GM12872 (cell line): ENCODE results near the gene STK11.

Source experiments
- TF ChIP-seq, protein P1 (sequence below): IDR thresholded peaks from 3 replicates; pipeline ENCODE4 v1.5.1; 2011; ENCODE audit warnings: low read depth, mild to moderate bottlenecking, low read length, moderate library complexity; ENCODE audit not compliant: insufficient read depth

Gene STK11

DNA sequence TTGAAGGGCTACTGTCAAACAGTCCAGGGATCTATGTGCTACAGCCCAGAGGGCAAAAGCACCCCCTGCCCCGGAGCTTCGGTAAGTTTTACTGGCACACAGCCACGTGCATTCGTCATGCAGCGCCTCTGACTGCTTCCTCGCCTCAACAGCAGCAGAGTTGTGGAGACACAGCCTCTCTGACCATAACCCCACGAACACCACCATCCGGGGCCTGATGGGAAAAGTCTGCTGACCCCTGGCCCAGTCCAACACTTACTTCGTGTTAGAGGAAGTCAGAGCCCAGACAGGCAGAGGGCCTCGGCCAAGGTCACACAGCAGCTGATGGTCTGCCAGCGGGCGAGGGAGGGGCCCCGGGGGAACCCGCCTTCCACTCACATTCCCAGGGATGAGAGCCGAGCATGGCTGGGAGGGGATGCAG lies 27.1 kb downstream of the STK11 start:
- TF ChIP-seq, protein P1, sequence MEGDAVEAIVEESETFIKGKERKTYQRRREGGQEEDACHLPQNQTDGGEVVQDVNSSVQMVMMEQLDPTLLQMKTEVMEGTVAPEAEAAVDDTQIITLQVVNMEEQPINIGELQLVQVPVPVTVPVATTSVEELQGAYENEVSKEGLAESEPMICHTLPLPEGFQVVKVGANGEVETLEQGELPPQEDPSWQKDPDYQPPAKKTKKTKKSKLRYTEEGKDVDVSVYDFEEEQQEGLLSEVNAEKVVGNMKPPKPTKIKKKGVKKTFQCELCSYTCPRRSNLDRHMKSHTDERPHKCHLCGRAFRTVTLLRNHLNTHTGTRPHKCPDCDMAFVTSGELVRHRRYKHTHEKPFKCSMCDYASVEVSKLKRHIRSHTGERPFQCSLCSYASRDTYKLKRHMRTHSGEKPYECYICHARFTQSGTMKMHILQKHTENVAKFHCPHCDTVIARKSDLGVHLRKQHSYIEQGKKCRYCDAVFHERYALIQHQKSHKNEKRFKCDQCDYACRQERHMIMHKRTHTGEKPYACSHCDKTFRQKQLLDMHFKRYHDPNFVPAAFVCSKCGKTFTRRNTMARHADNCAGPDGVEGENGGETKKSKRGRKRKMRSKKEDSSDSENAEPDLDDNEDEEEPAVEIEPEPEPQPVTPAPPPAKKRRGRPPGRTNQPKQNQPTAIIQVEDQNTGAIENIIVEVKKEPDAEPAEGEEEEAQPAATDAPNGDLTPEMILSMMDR: no peak

DNA sequence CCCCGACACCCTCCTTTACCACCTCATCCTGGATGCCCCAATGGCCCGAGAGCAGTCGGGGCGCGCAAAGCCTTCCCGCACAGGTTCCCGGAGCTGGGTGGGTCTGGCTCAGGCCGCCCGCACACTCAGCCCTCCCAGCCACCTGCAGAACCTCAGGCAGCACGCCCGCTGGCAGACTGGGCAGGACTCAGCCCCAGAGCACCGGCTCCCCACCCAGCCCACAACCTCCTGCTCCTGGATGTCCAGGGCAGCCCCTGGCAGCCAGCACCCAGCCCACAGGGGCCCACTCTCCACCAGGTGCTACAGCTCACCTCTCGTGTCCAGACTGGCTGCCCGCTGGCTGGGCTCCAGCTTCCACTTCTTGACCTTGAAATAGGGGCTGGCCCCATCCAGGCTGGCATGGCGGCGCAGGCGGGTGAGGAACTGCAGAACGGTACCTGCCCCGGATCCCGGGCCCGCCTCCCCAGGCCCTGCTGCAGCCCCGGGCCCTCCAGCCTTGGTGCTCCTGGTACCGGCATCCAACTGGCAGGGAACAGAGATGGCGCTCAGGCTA lies 27.6 kb downstream of the STK11 start:
- TF ChIP-seq, protein P1: no peak

DNA sequence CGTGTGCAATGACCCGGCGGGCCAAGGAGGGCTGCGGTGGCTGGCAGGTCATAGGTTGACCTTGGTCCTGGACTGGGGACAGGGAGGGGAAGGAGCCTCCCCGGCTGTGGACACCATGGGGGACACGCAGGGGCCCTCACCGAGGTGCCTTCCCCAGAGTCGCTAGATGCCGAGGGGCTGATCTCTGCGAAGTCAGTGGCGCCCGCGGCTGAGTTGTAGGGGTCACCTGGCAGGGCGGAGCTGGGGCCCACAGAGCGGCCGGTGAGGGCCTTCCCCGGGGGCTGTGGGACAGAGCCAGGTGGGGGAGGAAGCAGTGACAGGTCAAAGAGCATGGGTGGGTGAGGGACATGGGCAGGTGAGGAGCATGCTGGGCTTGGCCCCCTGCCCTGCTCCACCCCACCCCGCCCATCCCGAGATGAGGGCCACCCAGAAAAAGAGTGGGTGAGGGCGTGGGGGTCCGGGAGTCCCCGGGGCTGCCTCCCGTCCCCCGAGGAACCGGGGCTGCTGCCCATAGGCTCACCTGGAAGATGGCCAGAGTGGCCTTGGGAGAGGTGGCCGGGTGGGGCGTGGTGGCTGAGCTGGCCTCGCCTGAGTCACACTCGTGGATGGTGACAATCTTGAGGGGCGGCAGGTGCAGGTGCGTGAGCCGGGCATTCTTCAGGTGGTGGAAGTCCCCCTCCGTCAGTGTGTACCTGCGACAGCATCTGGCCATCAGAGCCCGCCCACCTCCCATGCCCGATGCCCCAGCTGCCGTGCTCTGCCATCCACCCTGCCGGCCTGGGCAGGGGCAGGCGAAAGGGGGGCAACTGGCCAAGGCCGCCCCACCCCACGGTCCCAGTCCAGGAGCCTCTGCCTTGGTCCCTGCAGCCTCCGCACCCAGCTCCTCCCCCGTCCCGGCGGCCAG lies 28.7 kb downstream of the STK11 start:
- TF ChIP-seq, protein P1: no peak

DNA sequence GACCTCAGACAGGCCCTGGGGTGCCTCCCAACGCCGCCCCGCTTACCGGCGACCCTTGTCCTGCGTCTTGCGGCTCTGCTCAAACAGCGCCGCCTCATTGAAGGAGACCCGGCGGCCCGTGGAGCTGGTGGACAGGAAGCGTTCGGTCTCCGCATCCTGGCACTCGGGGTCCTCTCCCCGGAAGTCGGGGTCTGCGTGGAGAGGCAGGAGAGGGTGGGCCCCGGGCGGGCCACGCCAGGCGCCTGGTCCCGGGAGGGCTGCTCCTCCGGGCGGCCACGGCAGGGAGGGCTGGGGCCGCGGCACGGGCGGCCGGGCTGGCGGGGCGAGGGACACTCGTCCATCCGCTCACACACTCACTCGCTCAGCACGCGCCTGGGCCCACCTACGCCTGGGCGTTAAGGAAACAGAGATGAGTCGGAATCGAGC lies 29.4 kb downstream of the STK11 start:
- TF ChIP-seq, protein P1: no peak

DNA sequence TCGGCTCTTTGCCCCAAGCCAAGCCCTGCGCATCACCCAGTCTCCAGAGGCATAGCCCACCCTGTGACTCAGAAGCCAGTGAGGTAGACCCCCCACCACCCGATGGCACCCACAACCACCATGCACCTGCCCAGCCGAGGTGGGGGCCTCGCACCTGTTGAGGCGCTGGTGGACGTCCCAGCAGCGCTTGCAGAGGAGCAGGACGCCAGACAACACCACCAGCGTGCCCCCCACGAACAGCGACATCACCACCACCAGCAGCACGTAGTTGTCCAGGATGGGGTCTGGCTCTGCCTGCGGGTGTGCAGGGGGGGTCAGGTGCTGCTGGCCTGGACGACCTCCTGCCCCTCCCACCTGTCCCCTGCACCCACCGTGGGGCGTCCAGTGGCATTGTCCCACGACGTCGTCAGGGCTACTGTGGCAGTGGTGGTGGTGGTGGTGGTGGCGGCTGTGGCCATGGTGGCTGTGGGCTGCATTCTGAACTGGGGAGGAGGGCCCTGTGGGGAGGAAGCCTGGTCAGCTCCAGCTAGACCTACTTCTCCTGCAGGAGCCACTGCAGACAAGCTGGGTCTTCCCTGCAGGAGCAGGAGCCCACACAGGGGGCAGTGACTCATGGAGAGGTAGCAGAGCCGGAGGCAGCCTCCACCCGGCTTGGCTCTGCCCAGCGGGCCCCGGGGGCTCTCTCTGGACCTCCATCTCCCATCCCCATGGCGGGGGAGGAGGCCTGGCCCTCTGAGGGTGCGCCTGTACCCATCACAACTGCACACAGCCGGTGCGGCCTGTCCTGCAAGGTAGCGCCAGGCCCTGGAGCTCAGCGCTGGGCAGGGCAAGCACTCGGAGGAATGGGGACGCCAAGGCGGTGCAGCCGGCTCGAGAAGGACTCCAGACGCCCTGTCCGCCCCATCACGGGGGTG lies 30.3 kb downstream of the STK11 start:
- TF ChIP-seq, protein P1: no peak

DNA sequence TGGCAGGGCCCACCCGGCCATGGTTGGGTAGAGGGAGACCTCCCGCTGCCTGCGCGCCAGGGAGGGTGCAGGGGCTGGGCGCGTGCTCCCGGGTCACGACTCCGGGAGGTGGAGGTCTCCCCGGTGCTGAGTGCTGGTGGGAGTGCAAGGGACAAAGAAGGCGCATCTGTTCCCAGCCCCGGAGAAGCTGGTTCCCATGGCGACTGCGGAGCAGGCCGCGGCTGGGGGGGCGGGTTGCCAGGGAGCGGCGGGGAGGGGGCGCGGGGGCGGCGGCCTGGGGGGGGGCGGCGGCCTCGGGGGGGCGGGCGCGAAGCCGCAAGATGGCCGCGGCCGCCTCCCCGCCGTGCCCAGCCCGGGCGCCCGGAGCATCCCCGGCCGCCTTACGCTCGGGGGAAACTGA lies 31.0 kb downstream of the STK11 start:
- TF ChIP-seq, protein P1: no peak

DNA sequence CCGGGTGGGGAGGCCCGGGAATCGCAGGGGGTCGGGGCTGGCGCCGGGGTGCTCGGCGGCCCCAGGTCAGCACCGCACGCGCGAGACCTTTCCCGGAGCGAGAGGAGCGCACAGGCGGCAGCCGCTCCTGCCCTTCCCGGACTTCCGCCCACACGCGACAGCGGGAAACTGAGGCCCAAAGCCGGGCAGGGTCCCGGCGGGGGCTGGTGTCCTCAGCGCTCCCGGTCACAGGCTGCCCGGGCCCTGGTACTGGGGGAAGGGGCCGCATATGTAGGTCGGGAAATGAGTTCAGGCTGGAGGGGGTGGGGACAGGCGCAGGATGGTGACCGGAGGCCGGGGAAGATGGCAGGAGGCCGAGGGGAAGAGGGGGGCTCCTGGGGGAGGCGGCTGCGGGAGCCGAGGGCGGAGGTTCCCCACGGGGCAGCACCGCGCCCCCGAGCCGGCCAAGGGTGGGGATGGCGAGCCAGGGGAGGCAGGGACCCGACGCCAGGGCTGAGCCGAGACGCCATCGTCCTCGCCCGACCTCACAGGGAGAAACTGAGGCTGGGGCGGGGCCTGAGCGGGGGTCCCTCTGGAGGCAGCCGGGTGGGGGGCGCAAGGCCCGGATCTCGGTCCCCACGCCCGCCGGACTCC lies 31.6 kb downstream of the STK11 start:
- TF ChIP-seq, protein P1: no peak
